SK-N-SH (cell line): ENCODE results near the gene TRAK1. TPM values are rescaled to one million over a fixed set of nuclear protein-coding genes. Genes with fewer than 3 reads are reported as not detected.

Experiments used
- CTCF ChIA-PET: fragments of 300-600, 350-600 bp; formaldehyde crosslinking; extraction: SDS; loops from one replicate; lab custom pipeline; 2021; lab: Yijun Ruan, JAX
- POLR2A ChIA-PET: fragments of 350-600 bp; sonication (Branson Sonifier 250); formaldehyde crosslinking; extraction: SDS; loops from one replicate; lab custom pipeline; 2020; ENCODE audit warnings: antibody characterized with exemption, inconsistent platforms; lab: Yijun Ruan, JAX
- DNase-seq: peaks from one replicate; pipeline ENCODE4 v3.0.0; 2012
- H2AFZ ChIP-seq: fragments of 200-600 bp; sonication (generic); 2 replicates; pipeline ENCODE4 v1.8.1; 2016; ENCODE audit warnings: antibody characterized with exemption, mild to moderate bottlenecking, low read depth
- H3F3A ChIP-seq: fragments of 200-600 bp; sonication (generic); replicated peaks from 2 replicates; pipeline ENCODE3; 2016; ENCODE audit warnings: antibody characterized with exemption, mild to moderate bottlenecking; ENCODE audit not compliant: insufficient read depth
- H3K27ac ChIP-seq, 2 experiments: fragments of 200-500 bp in 1 of 2; fragments of 200-600 bp in 1 of 2; sonication (Bioruptor generic) in 1 of 2; sonication (generic), shearing (Covaris generic) in 1 of 2; 2 replicates each; pipeline versions ENCODE4 v1.5.1 to v1.6.1; 2014 to 2016; ENCODE audit warnings: low read depth in 2 of 2, inconsistent platforms in 1 of 2, low read length in 1 of 2, mild to moderate bottlenecking in 1 of 2, mixed read lengths in 1 of 2
- H3K27me3 ChIP-seq: fragments of 200-600 bp; sonication (generic), shearing (Covaris generic); 2 replicates; pipeline ENCODE4 v1.6.1; 2016; ENCODE audit warnings: mixed run types; ENCODE audit not compliant: insufficient read depth
- H3K36me3 ChIP-seq, 2 experiments: fragments of 200-500 bp in 1 of 2; fragments of 200-600 bp in 1 of 2; sonication (Bioruptor generic) in 1 of 2; sonication (generic) in 1 of 2; replicated peaks in 1 of 2; 2 replicates each; pipeline versions ENCODE3 to v1.5.1; 2014 to 2016; ENCODE audit warnings: low read length in 1 of 2, mild to moderate bottlenecking in 1 of 2; ENCODE audit not compliant: insufficient read depth in 2 of 2, control insufficient read depth in 1 of 2
- H3K4me1 ChIP-seq, 2 experiments: fragments of 200-500 bp in 1 of 2; fragments of 200-600 bp in 1 of 2; sonication (Bioruptor generic) in 1 of 2; sonication (generic), shearing (Covaris generic) in 1 of 2; 2 replicates each; pipeline versions ENCODE4 v1.5.1 to v1.6.1; 2014 to 2016; ENCODE audit warnings: low read depth in 1 of 2, low read length in 1 of 2, mixed run types in 1 of 2; ENCODE audit not compliant: insufficient read depth in 2 of 2, control insufficient read depth in 1 of 2
- H3K4me2 ChIP-seq: fragments of 200-600 bp; sonication (generic), shearing (Covaris generic); 2 replicates; pipeline ENCODE4 v1.6.1; 2017; ENCODE audit warnings: mixed run types
- H3K4me3 ChIP-seq, 2 experiments: fragments of 200-500 bp in 1 of 2; fragments of 200-600 bp in 1 of 2; sonication (Bioruptor generic) in 1 of 2; sonication (generic), shearing (Covaris generic) in 1 of 2; 2 replicates each; pipeline versions ENCODE4 v1.5.1 to v1.8.1; 2014 to 2016; ENCODE audit warnings: low read depth in 2 of 2, inconsistent platforms in 1 of 2, low read length in 1 of 2, mild to moderate bottlenecking in 1 of 2, mixed read lengths in 1 of 2, moderate library complexity in 1 of 2
- H3K79me2 ChIP-seq: fragments of 200-600 bp; sonication (generic); 2 replicates; pipeline ENCODE4 v1.8.1; 2017; ENCODE audit warnings: mild to moderate bottlenecking; ENCODE audit not compliant: insufficient read depth
- H3K9ac ChIP-seq: fragments of 200-600 bp; sonication (generic); 2 replicates; pipeline ENCODE4 v1.6.1; 2017; ENCODE audit warnings: mixed run types
- H3K9me2 ChIP-seq: fragments of 200-600 bp; sonication (generic); 2 replicates; pipeline ENCODE4 v1.6.1; 2017; ENCODE audit warnings: mixed run types
- H3K9me3 ChIP-seq: fragments of 200-600 bp; sonication (generic); 2 replicates; pipeline ENCODE4 v1.6.1; 2017; ENCODE audit warnings: mixed run types, mild to moderate bottlenecking, moderate library complexity
- H4K20me1 ChIP-seq: fragments of 200-600 bp; sonication (generic); 2 replicates; pipeline ENCODE4 v1.6.1; 2017; ENCODE audit warnings: mild to moderate bottlenecking, mixed run types; ENCODE audit not compliant: insufficient read depth
- ELF1 ChIP-seq: IDR thresholded peaks from 2 replicates; pipeline ENCODE4 v1.4.0; 2012
- FOSL2 ChIP-seq: IDR thresholded peaks from 2 replicates; pipeline ENCODE4 v1.4.0; 2012; ENCODE audit warnings: low read depth, mild to moderate bottlenecking, moderate library complexity, borderline replicate concordance
- FOXM1 ChIP-seq: IDR thresholded peaks from 2 replicates; pipeline ENCODE4 v1.4.0; 2012; ENCODE audit warnings: low read depth, mild to moderate bottlenecking
- IRF3 ChIP-seq: fragments of 150-350 bp; IDR thresholded peaks from 2 replicates; pipeline ENCODE4 v1.6.1; 2016; ENCODE audit warnings: mild to moderate bottlenecking, low read depth, low read length
- NRF1 ChIP-seq: IDR thresholded peaks from 2 replicates; pipeline ENCODE4 v1.6.1; 2012; ENCODE audit warnings: low read depth, mild to moderate bottlenecking, low read length
- RAD21 ChIP-seq: IDR thresholded peaks from 2 replicates; pipeline ENCODE4 v1.6.1; 2012; ENCODE audit warnings: mild to moderate bottlenecking, low read length
- RFX5 ChIP-seq: IDR thresholded peaks from 2 replicates; pipeline ENCODE4 v1.6.1; 2012; ENCODE audit warnings: mild to moderate bottlenecking, improper control_type of control experiment, low read length
- SIN3A ChIP-seq: IDR thresholded peaks from 2 replicates; pipeline ENCODE4 v1.6.1; 2012; ENCODE audit warnings: low read depth, mild to moderate bottlenecking, low read length, moderate library complexity, borderline replicate concordance
- WGBS: methylation state at CpG from one replicate; pipeline ENCODE4 v1.1.6; 2017; ENCODE audit warnings: low lambda C conversion rate; 5-methylcytosine and 5-hydroxymethylcytosine counted together
- polyA plus RNA-seq, 3 experiments: library from polyadenylated mRNA; depleted of rRNA; stranded (reverse); fragments of >200 nt; gene quantifications; 2 replicates each; pipeline ENCODE4 v1.2.3, GENCODE V29; 2012
- TF ChIP-seq, protein P1 (sequence below): IDR thresholded peaks from 2 replicates; pipeline ENCODE4; 2012
- TF ChIP-seq, protein P2 (sequence below): IDR thresholded peaks from 2 replicates; pipeline ENCODE4 v1.4.0; 2012; ENCODE audit warnings: low read depth, borderline replicate concordance

TRAK1 gene
- polyA plus RNA-seq, 1 of the 3 experiments (the other 2 are of a cell fraction): 12.5 TPM

GRCh38 chr3:42198709-42199108, 107.6 kb downstream of the TRAK1 start:
- H3K79me2 ChIP-seq: no peaks in the 10 kb centered on the region
- no peak overlapping the region for H3K4me3 ChIP-seq
- H3K9ac ChIP-seq: no peak overlapping the region
- H3K27ac ChIP-seq: no peak overlapping the region
- 92% methylated on average over 3 of the region's 3 CpGs for WGBS
- H4K20me1 ChIP-seq: no peaks in the 10 kb centered on the region
- TF ChIP-seq IRF3 (no peak), FOXM1 (no peak), NRF1 (no peak), RAD21 (no peak), FOSL2 (no peak), RFX5 (no peak), ELF1 (no peak)
- TF ChIP-seq, protein P1, sequence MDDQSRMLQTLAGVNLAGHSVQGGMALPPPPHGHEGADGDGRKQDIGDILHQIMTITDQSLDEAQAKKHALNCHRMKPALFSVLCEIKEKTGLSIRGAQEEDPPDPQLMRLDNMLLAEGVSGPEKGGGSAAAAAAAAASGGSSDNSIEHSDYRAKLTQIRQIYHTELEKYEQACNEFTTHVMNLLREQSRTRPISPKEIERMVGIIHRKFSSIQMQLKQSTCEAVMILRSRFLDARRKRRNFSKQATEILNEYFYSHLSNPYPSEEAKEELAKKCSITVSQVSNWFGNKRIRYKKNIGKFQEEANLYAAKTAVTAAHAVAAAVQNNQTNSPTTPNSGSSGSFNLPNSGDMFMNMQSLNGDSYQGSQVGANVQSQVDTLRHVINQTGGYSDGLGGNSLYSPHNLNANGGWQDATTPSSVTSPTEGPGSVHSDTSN: no peak
- no peak for DNase-seq
- H3K4me2 ChIP-seq: no peak overlapping the region
- ChIA-PET POLR2A (no interaction called here), CTCF (interaction anchor here (0.8 to 16.9 kb wide), 3 partner anchors 49 to 245 kb away, joined by 3 to 261 read pairs (median 4); no protein-coding TSS in a partner anchor)
- H3K9me2 ChIP-seq: no peaks in the 10 kb centered on the region
- H3F3A ChIP-seq: peaks cover 2% of the 10 kb centered on the region
- H2AFZ ChIP-seq: no peak overlapping the region
- no peaks in the 10 kb centered on the region; a peak in 1 of 4 replicates for H3K4me1 ChIP-seq
- peaks cover 8 to 66% of the 10 kb centered on the region in 2 experiments for H3K36me3 ChIP-seq
- H3K9me3 ChIP-seq: no peaks in the 10 kb centered on the region
- no peaks in the 10 kb centered on the region for H3K27me3 ChIP-seq

DNA sequence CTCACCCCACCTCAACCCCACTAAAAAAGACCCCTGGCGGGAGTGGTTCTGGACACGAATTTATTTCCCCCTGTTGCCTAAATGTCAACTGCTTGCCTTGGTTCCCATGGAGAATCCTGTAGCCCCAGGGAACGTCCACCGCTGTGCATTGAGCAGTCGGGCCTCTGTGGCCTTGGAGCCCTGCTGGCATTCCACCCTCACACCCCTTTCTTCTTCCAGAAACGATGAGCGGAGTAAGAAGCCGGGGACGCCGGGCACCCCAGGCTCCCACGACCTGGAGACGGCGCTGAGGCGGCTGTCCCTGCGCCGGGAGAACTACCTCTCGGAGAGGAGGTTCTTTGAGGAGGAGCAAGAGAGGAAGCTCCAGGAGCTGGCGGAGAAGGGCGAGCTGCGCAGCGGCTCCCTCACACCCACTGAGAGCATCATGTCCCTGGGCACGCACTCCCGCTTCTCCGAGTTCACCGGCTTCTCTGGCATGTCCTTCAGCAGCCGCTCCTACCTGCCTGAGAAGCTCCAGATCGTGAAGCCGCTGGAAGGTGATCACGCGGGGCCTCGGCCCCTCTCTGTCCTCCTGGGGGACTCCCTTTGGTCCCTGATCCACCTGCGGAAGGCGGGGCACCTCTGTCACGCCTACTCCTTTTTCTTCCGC, 111.2 kb downstream of the TRAK1 start:
- peaks cover 11 to 52% of the 10 kb centered on the region in 2 experiments for H3K36me3 ChIP-seq
- H4K20me1 ChIP-seq: no peaks in the 10 kb centered on the region
- H3K79me2 ChIP-seq: no peaks in the 10 kb centered on the region
- ChIA-PET POLR2A (no interaction called here), CTCF (interaction anchor here (2.3 kb wide), 1 partner anchor 11 kb away, joined by 11 read pairs; no protein-coding TSS in a partner anchor)
- no peaks in the 10 kb centered on the region for H3K9me2 ChIP-seq
- TF ChIP-seq, protein P2, sequence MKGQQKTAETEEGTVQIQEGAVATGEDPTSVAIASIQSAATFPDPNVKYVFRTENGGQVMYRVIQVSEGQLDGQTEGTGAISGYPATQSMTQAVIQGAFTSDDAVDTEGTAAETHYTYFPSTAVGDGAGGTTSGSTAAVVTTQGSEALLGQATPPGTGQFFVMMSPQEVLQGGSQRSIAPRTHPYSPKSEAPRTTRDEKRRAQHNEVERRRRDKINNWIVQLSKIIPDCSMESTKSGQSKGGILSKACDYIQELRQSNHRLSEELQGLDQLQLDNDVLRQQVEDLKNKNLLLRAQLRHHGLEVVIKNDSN: no peak
- no peak for TF ChIP-seq SIN3A
- peaks cover 0 to 6% of the 10 kb centered on the region in 2 experiments; a peak in 1 of 4 replicates for H3K4me1 ChIP-seq
- H3K9me3 ChIP-seq: no peaks in the 10 kb centered on the region
- no peaks in the 10 kb centered on the region for H3K27me3 ChIP-seq
- DNase-seq: no peak
- no peak overlapping the region for H3K4me3 ChIP-seq
- WGBS: 87% methylated on average over 17 of the region's 35 CpGs
- H3K4me2 ChIP-seq: no peak overlapping the region
- no peak overlapping the region for H3K27ac ChIP-seq
- H2AFZ ChIP-seq: no peak overlapping the region
- H3F3A ChIP-seq: no peaks in the 10 kb centered on the region
- H3K9ac ChIP-seq: no peak overlapping the region
